IMR-90 (cell line): ENCODE measurements around the gene LSM6.

ENCODE experiments used
- BHLHE40 ChIP-seq: fragments of 150-350 bp; IDR thresholded peaks from 2 replicates; pipeline ENCODE4 v1.6.1; 2016; ENCODE audit warnings: mild to moderate bottlenecking, low read depth, low read length
- CEBPB ChIP-seq: IDR thresholded peaks from 2 replicates; pipeline ENCODE4 v1.6.1; 2012; ENCODE audit warnings: low read depth, low read length, improper control_type of control experiment
- CHD1 ChIP-seq: IDR thresholded peaks from 2 replicates; pipeline ENCODE4 v1.6.1; 2012; ENCODE audit warnings: low read depth, low read length, improper control_type of control experiment
- FOS ChIP-seq: fragments of 150-350 bp; IDR thresholded peaks from 2 replicates; pipeline ENCODE4 v1.6.1; 2016; ENCODE audit warnings: low read depth, low read length
- MAFK ChIP-seq: IDR thresholded peaks from 2 replicates; pipeline ENCODE4 v1.6.1; 2012; ENCODE audit warnings: low read depth, low read length, improper control_type of control experiment
- MAZ ChIP-seq: IDR thresholded peaks from 2 replicates; pipeline ENCODE4 v1.6.1; 2012; ENCODE audit warnings: low read depth, mild to moderate bottlenecking, low read length, improper control_type of control experiment, moderate library complexity, borderline replicate concordance
- MXI1 ChIP-seq: IDR thresholded peaks from 2 replicates; pipeline ENCODE4 v1.6.1; 2012; ENCODE audit warnings: low read depth, mild to moderate bottlenecking, low read length, moderate library complexity, borderline replicate concordance
- POLR2A ChIP-seq: IDR thresholded peaks from 2 replicates; pipeline ENCODE4 v1.6.1; 2012; ENCODE audit warnings: mild to moderate bottlenecking, low read depth, low read length
- RAD21 ChIP-seq: IDR thresholded peaks from 2 replicates; pipeline ENCODE4 v1.6.1; 2012; ENCODE audit warnings: low read length, improper control_type of control experiment
- RCOR1 ChIP-seq: IDR thresholded peaks from 2 replicates; pipeline ENCODE4 v1.6.1; 2012; ENCODE audit warnings: mild to moderate bottlenecking, low read length, improper control_type of control experiment; ENCODE audit not compliant: insufficient replicate concordance
- RFX5 ChIP-seq: IDR thresholded peaks from 2 replicates; pipeline ENCODE4 v1.8.0; 2012; ENCODE audit warnings: low read depth, mild to moderate bottlenecking, low read length, moderate library complexity
- TF ChIP-seq, protein P1 (sequence below): conservative IDR thresholded peaks from 2 replicates; pipeline ENCODE4 v1.5.1; 2012; ENCODE audit warnings: mild to moderate bottlenecking, low read depth, low read length, improper control_type of control experiment
- TF ChIP-seq, protein P2 (sequence below): fragments of 150-350 bp; IDR thresholded peaks from 2 replicates; pipeline ENCODE4 v1.6.1; 2017; ENCODE audit warnings: mild to moderate bottlenecking, antibody characterized with exemption, low read length, low read depth
- TF ChIP-seq, protein P3 (sequence below): fragments of 150-350 bp; IDR thresholded peaks from 2 replicates; pipeline ENCODE4 v1.6.1; 2016; ENCODE audit warnings: low read depth, mild to moderate bottlenecking, low read length, moderate library complexity, borderline replicate concordance

DNA sequence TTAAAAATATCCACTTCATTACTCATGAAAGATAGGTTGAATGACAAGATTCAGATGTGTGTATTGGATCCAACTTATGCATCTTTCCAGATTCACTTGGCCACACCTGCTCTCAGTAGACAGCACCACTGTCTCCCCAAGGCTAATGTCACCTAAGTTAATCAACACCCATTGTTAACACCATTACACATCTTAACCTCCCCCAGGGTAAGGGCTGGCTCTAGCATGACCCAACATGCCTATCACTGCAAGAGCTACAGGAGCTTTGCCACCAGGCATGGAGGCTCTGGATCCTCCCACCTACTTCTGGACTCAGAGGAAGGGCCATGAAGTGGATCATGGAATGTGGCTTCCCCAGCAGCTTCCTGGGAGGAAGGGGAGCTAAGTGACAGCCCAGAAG, 32.8 kb upstream of the LSM6 start:
- TF ChIP-seq POLR2A (no peak), MAFK (no peak), RFX5 (no peak), RAD21 (no peak), CEBPB (no peak), MXI1 (no peak), CHD1 (no peak), FOS (no peak), BHLHE40 (no peak), MAZ (no peak), RCOR1 (no peak)
- TF ChIP-seq, protein P1, sequence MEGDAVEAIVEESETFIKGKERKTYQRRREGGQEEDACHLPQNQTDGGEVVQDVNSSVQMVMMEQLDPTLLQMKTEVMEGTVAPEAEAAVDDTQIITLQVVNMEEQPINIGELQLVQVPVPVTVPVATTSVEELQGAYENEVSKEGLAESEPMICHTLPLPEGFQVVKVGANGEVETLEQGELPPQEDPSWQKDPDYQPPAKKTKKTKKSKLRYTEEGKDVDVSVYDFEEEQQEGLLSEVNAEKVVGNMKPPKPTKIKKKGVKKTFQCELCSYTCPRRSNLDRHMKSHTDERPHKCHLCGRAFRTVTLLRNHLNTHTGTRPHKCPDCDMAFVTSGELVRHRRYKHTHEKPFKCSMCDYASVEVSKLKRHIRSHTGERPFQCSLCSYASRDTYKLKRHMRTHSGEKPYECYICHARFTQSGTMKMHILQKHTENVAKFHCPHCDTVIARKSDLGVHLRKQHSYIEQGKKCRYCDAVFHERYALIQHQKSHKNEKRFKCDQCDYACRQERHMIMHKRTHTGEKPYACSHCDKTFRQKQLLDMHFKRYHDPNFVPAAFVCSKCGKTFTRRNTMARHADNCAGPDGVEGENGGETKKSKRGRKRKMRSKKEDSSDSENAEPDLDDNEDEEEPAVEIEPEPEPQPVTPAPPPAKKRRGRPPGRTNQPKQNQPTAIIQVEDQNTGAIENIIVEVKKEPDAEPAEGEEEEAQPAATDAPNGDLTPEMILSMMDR, result no peak
- TF ChIP-seq, protein P2, sequence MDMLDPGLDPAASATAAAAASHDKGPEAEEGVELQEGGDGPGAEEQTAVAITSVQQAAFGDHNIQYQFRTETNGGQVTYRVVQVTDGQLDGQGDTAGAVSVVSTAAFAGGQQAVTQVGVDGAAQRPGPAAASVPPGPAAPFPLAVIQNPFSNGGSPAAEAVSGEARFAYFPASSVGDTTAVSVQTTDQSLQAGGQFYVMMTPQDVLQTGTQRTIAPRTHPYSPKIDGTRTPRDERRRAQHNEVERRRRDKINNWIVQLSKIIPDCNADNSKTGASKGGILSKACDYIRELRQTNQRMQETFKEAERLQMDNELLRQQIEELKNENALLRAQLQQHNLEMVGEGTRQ, result no peak
- TF ChIP-seq, protein P3, sequence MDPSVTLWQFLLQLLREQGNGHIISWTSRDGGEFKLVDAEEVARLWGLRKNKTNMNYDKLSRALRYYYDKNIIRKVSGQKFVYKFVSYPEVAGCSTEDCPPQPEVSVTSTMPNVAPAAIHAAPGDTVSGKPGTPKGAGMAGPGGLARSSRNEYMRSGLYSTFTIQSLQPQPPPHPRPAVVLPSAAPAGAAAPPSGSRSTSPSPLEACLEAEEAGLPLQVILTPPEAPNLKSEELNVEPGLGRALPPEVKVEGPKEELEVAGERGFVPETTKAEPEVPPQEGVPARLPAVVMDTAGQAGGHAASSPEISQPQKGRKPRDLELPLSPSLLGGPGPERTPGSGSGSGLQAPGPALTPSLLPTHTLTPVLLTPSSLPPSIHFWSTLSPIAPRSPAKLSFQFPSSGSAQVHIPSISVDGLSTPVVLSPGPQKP, result no peak
